Parietal lobe (tissue), 2 donors: Measurements from ENCODE around the gene ST8SIA2. TPM values are rescaled to one million over a fixed set of nuclear protein-coding genes. Genes with fewer than 3 reads are reported as not detected.

Source experiments
- small RNA-seq: library from RNA; depleted of rRNA; stranded (forward); fragments of <200 nt; gene quantifications from one replicate; pipeline ENCODE3, GENCODE V24; 2014; ENCODE audit warnings: low replicate concordance
- total RNA-seq: library from RNA; depleted of rRNA; stranded (reverse); fragments of >200 nt; gene quantifications from one replicate; pipeline ENCODE4 v1.2.3, GENCODE V29; 2014

The ST8SIA2 gene, protein sequence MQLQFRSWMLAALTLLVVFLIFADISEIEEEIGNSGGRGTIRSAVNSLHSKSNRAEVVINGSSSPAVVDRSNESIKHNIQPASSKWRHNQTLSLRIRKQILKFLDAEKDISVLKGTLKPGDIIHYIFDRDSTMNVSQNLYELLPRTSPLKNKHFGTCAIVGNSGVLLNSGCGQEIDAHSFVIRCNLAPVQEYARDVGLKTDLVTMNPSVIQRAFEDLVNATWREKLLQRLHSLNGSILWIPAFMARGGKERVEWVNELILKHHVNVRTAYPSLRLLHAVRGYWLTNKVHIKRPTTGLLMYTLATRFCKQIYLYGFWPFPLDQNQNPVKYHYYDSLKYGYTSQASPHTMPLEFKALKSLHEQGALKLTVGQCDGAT
- 150 TPM for total RNA-seq

DNA sequence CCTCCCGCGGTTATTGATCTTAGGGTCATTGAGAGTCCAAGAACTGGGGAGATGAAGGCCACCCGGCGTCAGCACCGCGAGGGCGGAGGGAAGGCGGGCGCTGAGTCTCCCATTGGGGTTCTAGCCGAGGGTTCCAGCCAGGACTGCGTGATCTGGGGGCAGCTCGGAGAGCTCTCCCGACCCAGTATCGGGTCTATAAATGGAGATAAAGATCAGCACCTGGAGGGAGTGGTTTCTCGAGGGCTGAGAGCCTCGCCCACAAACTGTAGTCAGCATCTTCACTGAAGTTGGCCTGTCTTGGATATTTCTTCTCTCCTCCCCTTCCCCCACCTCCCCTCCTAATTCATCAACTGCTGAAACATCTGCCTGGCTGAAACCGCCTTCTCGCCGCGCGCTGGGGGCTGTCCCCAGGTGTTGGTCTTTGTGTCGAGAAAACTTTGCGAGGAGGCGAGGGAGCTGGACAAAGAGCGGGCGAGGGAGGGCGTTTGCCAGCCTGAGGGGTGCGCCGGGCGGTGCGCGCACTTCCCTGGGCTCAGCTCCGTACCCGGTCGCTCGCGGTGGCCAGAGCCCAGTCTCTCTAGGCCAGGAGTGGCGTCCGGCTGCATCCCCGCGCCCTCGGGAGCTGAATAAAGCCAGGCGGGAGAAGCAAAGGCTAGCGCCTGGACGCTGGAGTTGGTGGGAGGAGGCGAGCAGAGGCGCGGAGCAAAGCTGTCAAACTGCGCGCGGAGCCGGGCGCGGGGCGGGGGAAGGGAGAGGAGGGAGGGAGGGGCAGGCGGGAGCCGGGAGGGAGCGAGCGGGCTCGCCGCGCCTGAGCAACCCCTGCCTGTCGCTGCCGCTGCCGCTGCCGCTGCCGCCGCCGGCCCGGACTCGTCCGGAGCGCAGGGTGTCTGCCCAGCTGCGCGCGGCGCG lies at the start of gene ST8SIA2:
Gene ST8SIA2 (plus strand): TSS at position 811 of the 909 bp plus-strand sequence. CDS start 184 bp downstream, outside the sequence.

Small RNA genes within 50 kb of the gene (small RNA-seq; reads per million reads assigned to genes)
- not detected for gene RF01233
